GM12891 (cell line): ENCODE measurements around the gene RNU6-1.

Experiments
- DNase-seq: peaks from one replicate; pipeline ENCODE4 v3.0.0; 2011; ENCODE audit warnings: low spot score; ENCODE audit not compliant: insufficient read length
- FAIRE-seq: peaks from 2 replicates; lab custom pipeline; 2011; peaks lifted over from hg19 to GRCh38; lab: Jason Lieb, UNC
- PAX5 ChIP-seq: IDR thresholded peaks from 2 replicates; pipeline ENCODE4 v1.6.1; 2011; ENCODE audit warnings: low read length, moderate library complexity, mild to moderate bottlenecking; ENCODE audit not compliant: insufficient read depth, severe bottlenecking
- POLR2A ChIP-seq: IDR thresholded peaks from 2 replicates; pipeline ENCODE4 v1.6.1; 2011; ENCODE audit warnings: low read depth, low read length, control low read depth
- POLR2AphosphoS5 ChIP-seq: IDR thresholded peaks from 2 replicates; pipeline ENCODE4 v1.6.1; 2011; ENCODE audit warnings: low read depth, low read length, control low read depth
- POU2F2 ChIP-seq: IDR thresholded peaks from 2 replicates; pipeline ENCODE4 v1.6.1; 2011; ENCODE audit warnings: low read depth, mild to moderate bottlenecking, control low read depth, low read length, moderate library complexity
- SPI1 ChIP-seq: IDR thresholded peaks from 2 replicates; pipeline ENCODE4 v1.6.1; 2011; ENCODE audit warnings: low read depth, low read length, control low read depth
- TAF1 ChIP-seq: IDR thresholded peaks from 2 replicates; pipeline ENCODE4 v1.6.1; 2011; ENCODE audit warnings: low read depth, low read length, control low read depth

The RNU6-1 gene

DNA sequence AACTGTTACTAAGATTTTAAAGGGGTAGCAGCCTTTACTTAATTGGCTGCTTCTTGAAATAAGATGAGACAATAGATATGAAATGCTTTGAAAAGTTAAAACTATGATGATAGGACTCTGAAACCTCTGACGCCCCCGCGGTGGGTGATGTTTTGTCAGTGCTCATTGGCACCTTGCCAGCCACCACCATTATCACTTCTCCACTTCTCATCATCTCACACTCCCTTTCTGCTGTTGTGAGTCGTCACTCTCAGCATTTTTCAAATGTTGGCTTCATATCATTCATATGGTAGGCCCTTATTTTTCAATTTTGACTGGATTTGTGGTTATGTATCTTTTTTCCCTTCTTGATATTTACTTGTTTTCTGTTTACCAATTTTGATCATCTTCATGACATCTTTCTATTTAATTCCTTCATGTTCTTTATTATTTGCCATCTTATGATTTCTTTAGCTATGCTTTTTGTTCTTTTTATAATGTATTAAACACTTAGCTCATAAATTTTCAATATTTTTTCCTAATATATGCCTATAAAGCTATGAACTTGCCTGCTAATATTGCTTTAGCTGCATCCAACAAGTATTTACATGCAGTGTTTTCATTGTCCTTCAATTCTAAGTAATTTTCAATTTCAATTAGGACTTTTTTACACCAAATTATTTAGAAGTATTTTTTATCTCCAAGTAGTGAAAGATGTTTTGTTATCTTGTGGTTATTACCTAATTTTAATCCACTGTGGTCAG, 44.8 kb downstream of the RNU6-1 start:
- FAIRE-seq (no peak), DNase-seq (no peak)
- no peak for TF ChIP-seq POU2F2
- no peak for TF ChIP-seq TAF1
- TF ChIP-seq SPI1, result no peak
- no peak for TF ChIP-seq POLR2A
- no peak for TF ChIP-seq POLR2AphosphoS5
- no peak for TF ChIP-seq PAX5

DNA sequence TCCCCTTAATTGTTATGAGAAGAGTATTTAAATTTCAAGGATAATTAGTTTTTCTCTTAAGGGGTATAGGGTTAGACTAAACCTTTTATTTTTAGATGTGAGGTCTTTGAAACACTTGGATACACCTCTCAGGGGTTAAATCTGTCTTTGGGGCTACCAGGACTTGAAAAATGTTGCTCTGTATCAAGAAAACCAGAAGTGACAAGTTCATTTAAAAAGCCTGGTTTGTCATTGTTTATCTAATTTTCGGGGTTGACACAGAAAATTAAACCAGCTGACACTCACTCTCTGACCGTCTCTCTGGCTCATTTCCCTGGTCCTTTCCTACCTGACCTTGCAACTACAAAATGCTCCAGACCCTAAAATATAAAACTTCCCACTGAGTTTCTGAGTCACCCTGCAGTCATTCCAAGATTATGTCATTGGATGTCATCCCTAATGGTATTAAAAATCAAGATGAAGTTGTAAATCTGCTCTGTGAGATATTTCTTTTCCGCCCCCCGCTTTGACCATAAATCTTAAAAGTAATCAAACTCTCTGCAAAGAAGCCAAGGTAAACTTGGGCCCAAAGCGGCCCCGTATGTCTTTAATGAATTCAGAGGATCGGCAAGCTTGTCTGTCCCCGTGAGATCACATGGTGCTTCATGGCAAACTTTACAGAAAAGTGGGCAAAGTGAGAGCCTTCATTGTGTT, 47.4 kb downstream of the RNU6-1 start:
- no peak for TF ChIP-seq SPI1
- DNase-seq (no peak), FAIRE-seq (no peak)

DNA sequence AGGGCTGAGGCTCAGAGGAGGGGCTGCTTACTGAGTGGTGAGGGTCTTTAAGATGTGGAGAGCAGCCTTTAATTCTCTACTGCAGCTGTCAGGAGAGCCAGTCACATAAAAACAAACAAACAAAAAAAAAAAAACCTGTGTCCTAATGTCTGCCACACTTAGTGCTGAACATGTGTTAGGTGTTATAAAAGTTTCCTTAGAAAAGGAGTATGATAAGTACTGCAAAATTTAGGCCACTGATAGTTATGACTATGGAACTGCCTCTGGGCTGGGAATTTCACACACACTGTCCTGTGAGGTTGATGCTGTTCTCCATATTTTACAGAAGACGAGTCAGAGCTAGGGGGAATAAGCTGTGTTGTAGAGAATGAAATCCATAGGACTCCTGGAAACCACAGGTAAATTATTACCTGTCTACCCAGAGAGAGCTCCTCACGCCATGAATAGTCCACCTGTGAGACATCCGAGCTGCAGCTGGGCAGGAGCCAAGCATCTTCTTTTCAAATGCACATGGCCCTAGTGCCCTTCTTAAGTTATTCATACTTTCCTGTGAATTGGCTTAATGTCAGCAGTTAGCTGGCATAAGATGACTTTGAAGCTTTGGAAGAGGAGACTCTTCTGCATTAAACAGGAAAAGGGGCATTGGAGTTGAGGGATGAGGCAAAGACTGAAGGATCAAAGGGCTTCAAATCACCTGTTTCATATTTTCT, 49.1 kb downstream of the RNU6-1 start:
- no peak for FAIRE-seq
- TF ChIP-seq POU2F2, result no peak
- TF ChIP-seq SPI1, result no peak
- no peak for TF ChIP-seq POLR2A
- no peak for TF ChIP-seq POLR2AphosphoS5
- no peak for TF ChIP-seq PAX5
- no peak for TF ChIP-seq TAF1

More for the DNA sequence above, 49.1 kb downstream of the RNU6-1 start:
- DNase-seq, result no peak
